Placental epithelial cell (primary cell): ENCODE measurements around the gene RASA2. TPM values are rescaled to one million over a fixed set of nuclear protein-coding genes. Genes with fewer than 3 reads are reported as not detected.

Experiments
- total RNA-seq: library from RNA; depleted of rRNA; stranded (reverse); fragments of >200 nt; gene quantifications from 2 replicates; pipeline ENCODE4 v1.2.3, GENCODE V29; 2012

Gene RASA2, protein sequence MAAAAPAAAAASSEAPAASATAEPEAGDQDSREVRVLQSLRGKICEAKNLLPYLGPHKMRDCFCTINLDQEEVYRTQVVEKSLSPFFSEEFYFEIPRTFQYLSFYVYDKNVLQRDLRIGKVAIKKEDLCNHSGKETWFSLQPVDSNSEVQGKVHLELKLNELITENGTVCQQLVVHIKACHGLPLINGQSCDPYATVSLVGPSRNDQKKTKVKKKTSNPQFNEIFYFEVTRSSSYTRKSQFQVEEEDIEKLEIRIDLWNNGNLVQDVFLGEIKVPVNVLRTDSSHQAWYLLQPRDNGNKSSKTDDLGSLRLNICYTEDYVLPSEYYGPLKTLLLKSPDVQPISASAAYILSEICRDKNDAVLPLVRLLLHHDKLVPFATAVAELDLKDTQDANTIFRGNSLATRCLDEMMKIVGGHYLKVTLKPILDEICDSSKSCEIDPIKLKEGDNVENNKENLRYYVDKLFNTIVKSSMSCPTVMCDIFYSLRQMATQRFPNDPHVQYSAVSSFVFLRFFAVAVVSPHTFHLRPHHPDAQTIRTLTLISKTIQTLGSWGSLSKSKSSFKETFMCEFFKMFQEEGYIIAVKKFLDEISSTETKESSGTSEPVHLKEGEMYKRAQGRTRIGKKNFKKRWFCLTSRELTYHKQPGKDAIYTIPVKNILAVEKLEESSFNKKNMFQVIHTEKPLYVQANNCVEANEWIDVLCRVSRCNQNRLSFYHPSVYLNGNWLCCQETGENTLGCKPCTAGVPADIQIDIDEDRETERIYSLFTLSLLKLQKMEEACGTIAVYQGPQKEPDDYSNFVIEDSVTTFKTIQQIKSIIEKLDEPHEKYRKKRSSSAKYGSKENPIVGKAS
- 6.7 and 13.8 TPM in 2 replicates for total RNA-seq

DNA sequence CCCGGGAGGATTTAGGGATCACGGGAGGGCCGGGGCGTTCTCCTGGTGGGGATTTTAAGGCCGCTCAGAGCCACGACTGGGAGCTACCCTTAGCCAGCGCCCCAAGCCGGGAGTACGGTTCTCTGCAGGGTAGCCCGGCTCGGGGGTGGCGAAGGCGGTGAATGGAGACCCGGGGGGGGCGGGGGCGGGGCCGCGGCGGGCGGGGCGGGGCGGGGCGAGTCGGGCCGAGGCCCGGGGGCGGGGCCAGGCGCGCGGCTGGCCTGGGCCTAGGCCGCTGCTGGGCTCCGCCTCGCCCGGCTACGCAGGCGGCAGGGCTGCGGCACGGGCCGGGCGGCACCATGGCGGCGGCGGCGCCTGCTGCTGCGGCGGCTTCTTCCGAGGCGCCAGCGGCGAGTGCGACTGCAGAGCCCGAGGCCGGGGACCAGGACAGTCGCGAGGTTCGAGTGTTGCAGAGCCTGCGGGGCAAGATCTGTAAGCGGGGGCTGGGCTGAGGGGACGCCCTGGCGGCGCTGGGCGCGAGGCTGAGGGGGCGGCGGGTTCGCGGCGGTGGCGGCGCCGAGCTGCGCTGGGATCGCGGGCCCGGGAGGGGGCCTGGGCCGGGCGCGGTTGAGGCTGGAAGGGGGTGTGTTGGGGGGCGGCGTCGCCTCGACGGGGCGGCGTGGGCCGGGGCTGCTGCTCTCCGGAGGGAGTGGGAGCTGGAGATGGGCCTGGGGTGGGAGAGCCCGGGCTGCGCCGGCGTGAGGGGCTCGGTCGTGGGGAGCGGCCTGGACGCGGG is at the start of gene RASA2:
Gene RASA2, plus strand, starts transcription at position 282 of the 775 bp plus-strand sequence. Its CDS starts 57 bp downstream, at position 339.

Other genes with a start within 250 kb of the RASA2 start
- 131 and 213 TPM in 2 replicates for gene ZBTB38, start 118.5 kb upstream of the RASA2 start, total RNA-seq